ENCODE measurements around the gene SPNS3.

GRCh38 chr17:4427505-4427904 lies 6.2 kb upstream of the SPNS3 start:
- TF ChIP-seq ELF1 (IDR thresholded peaks at IDR 0.05) (no peak), IRF3 (IDR thresholded peaks at IDR 0.05; ENCODE audit: low read depth, low read length) (no peak), CTCF (IDR thresholded peaks at IDR 0.05) (no peak), POLR2AphosphoS5 (IDR thresholded peaks at IDR 0.05; ENCODE audit: low read depth, low read length) (no peak), YY1 (IDR thresholded peaks at IDR 0.05; ENCODE audit: low read depth) (no peak), NRF1 (IDR thresholded peaks at IDR 0.05; ENCODE audit: low read depth, low read length) (no peak), MEF2A (IDR thresholded peaks at IDR 0.05; ENCODE audit: borderline replicate concordance, low read depth) (no peak), EP300 (IDR thresholded peaks at IDR 0.05; ENCODE audit: borderline replicate concordance in 1 of 2, low read depth in 1 of 2, low read length in 1 of 2) (no peak), RFX5 (IDR thresholded peaks at IDR 0.05; ENCODE audit: low read length) (no peak), USF1 (IDR thresholded peaks at IDR 0.05; ENCODE audit: borderline replicate concordance, low read depth) (no peak), REST (IDR thresholded peaks at IDR 0.05; ENCODE audit: low read depth, low read length) (no peak)
